Thyroid gland (tissue), 4 donors: Measurements from ENCODE around the gene ZYG11B. TPM values are rescaled to one million over a fixed set of nuclear protein-coding genes. Genes with fewer than 3 reads are reported as not detected.
A peak's percentile ranks its signal among the peaks of the same experiment; 100 is the strongest.
"Not testable (repeated sequence)": the region's sequence is repeated elsewhere in the genome, so short reads cannot be mapped to it uniquely, and the experiment has no call there.

Experiments used
- DNase-seq, 2 donors: peaks; one replicate each; pipeline ENCODE4 v3.0.0-alpha.2; 2019
- H3K27ac ChIP-seq, 3 donors: fragments of 200-600 bp; sonication (generic); 1 replicate in 2 of 3; 2 replicates in 1 of 3; pipeline ENCODE4 v1.5.1; 2016 to 2019; ENCODE audit warnings: mild to moderate bottlenecking in 1 of 3, moderate library complexity in 1 of 3
- H3K27me3 ChIP-seq: fragments of 200-600 bp; sonication (generic); one replicate; pipeline ENCODE4 v1.5.1; 2019
- H3K36me3 ChIP-seq, 2 donors: fragments of 200-600 bp; sonication (generic); one replicate each; pipeline ENCODE4 v1.5.1; 2016 to 2019
- H3K4me1 ChIP-seq, 2 donors: fragments of 200-600 bp; sonication (generic); one replicate each; pipeline ENCODE4 v1.5.1; 2017 to 2019
- H3K4me3 ChIP-seq, 3 donors: fragments of 200-600 bp; sonication (generic); replicated peaks in 1 of 3; 1 replicate in 2 of 3; 2 replicates in 1 of 3; pipeline ENCODE4 v1.5.1; 2016; ENCODE audit warnings: mild to moderate bottlenecking in 1 of 3
- H3K9me3 ChIP-seq: fragments of 200-600 bp; sonication (generic); one replicate; pipeline ENCODE4 v1.5.1; 2017
- CTCF ChIP-seq, 6 experiments: fragments of 200-600 bp in 3 of 6; fragments of 450-650 bp in 3 of 6; sonication (generic) in 3 of 6; IDR thresholded peaks; one replicate each; pipeline ENCODE4 v1.5.1; 2016 to 2019; ENCODE audit warnings: antibody characterized with exemption in 6 of 6, mild to moderate bottlenecking in 2 of 6, inconsistent platforms in 1 of 6, moderate library complexity in 1 of 6
- POLR2A ChIP-seq, 2 donors: fragments of 450-650 bp; IDR thresholded peaks; one replicate each; pipeline ENCODE4 v1.6.1; 2017; ENCODE audit warnings: antibody characterized with exemption in 2 of 2, mild to moderate bottlenecking in 2 of 2, moderate library complexity in 1 of 2
- WGBS, 2 donors: methylation state at CpG; one replicate each; pipeline ENCODE4 v1.1.5; 2017; 5-methylcytosine and 5-hydroxymethylcytosine counted together
- intact Hi-C: fragments of 100-400 bp; cut with DNase I; formaldehyde crosslinking; loops from one replicate; pipeline ENCODE4 v1.15.1; 2023
- total RNA-seq, 4 donors: library from RNA; depleted of rRNA; stranded (reverse); fragments of >200 nt; gene quantifications; one replicate each; pipeline ENCODE4 v1.2.3, GENCODE V29; 2016

ZYG11B gene
- total RNA-seq, 4 donors from 2014 or later, result 64.8 to 88.2 (median 82.2) TPM

GRCh38 chr1:52798331-52798730, 72.1 kb downstream of the ZYG11B start:
- intact Hi-C loops, result no loop called here
- H3K27ac ChIP-seq, result no peak overlapping the region
- DNase-seq, result no peak
- H3K27me3 ChIP-seq, result no peaks in the 10 kb centered on the region
- H3K4me3 ChIP-seq, result no peak overlapping the region
- no peak for TF ChIP-seq POLR2A (IDR thresholded peaks at IDR 0.05)
- no peak for TF ChIP-seq CTCF (IDR thresholded peaks at IDR 0.05)
- no peaks in the 10 kb centered on the region for H3K9me3 ChIP-seq
- no peaks in the 10 kb centered on the region for H3K4me1 ChIP-seq
- 97 to 98% methylated on average over 3 of the region's 3 CpGs for WGBS, 2 donors
- peaks cover 7 to 16% of the 10 kb centered on the region in 2 donors for H3K36me3 ChIP-seq

GRCh38 chr1:52801011-52801410, 74.8 kb downstream of the ZYG11B start:
- no peak for DNase-seq
- Histone ChIP-seq H3K27me3 (no peaks in the 10 kb centered on the region), H3K4me1 (no peaks in the 10 kb centered on the region), H3K36me3 (peaks cover 18 to 24% of the 10 kb centered on the region in 2 donors), H3K27ac (no peak overlapping the region), H3K9me3 (no peaks in the 10 kb centered on the region), H3K4me3 (no peak overlapping the region)
- TF ChIP-seq CTCF (IDR thresholded peaks at IDR 0.05), result no peak
- no peak for TF ChIP-seq POLR2A (IDR thresholded peaks at IDR 0.05)
- intact Hi-C loops, result no loop called here

- H3K4me1 ChIP-seq, H3K4me3 ChIP-seq, H3K27me3 ChIP-seq, DNase-seq, intact Hi-C loops, H3K9me3 ChIP-seq, H3K27ac ChIP-seq: not testable (repeated sequence)
- WGBS, 2 donors, result 96 to 97% methylated on average over 3 of the region's 3 CpGs
- H3K36me3 ChIP-seq, result peaks cover 13 to 17% of the 10 kb centered on the region in 2 donors
Observed at GRCh38 chr1:52804083-52804482, 77.8 kb downstream of the ZYG11B start.

- peak; percentile 39 to 59 for DNase-seq
- H3K36me3 ChIP-seq, result peaks cover 11 to 27% of the 10 kb centered on the region in 2 donors
- intact Hi-C loops, result no loop called here
- peaks cover 10 to 21% of the 10 kb centered on the region in 2 donors for H3K4me1 ChIP-seq
- 35 to 49% methylated on average over 2 of the region's 2 CpGs for WGBS, 2 donors
- H3K27me3 ChIP-seq, result no peaks in the 10 kb centered on the region
- TF ChIP-seq CTCF (IDR thresholded peaks at IDR 0.05) (no peak), POLR2A (IDR thresholded peaks at IDR 0.05) (no peak)
- H3K27ac ChIP-seq, result peak overlapping the region in 2 of 3 donors; percentile 39 to 76
- H3K4me3 ChIP-seq, result no peak overlapping the region
- H3K9me3 ChIP-seq, result no peaks in the 10 kb centered on the region
Observed at GRCh38 chr1:52814465-52814864, 88.2 kb downstream of the ZYG11B start.

- WGBS, 2 donors, result 95 to 99% methylated on average over 5 of the region's 5 CpGs
- H3K27ac ChIP-seq, intact Hi-C loops, H3K4me3 ChIP-seq, DNase-seq, H3K4me1 ChIP-seq, H3K27me3 ChIP-seq, H3K9me3 ChIP-seq: not testable (repeated sequence)
- H3K36me3 ChIP-seq, result peaks cover 27 to 31% of the 10 kb centered on the region in 2 donors
Observed at GRCh38 chr1:52820830-52821229, 94.6 kb downstream of the ZYG11B start.

- Histone ChIP-seq H3K4me1 (no peaks in the 10 kb centered on the region), H3K9me3 (no peaks in the 10 kb centered on the region), H3K4me3 (no peak overlapping the region), H3K36me3 (peaks cover 13 to 16% of the 10 kb centered on the region in 2 donors), H3K27me3 (no peaks in the 10 kb centered on the region), H3K27ac (no peak overlapping the region)
- intact Hi-C loops, result no loop called here
- TF ChIP-seq POLR2A (IDR thresholded peaks at IDR 0.05) (no peak), CTCF (IDR thresholded peaks at IDR 0.05) (no peak)
- WGBS, 2 donors, result 58 to 61% methylated on average over 1 of the region's 1 CpG
- no peak for DNase-seq
Observed at GRCh38 chr1:52825868-52826267, 99.6 kb downstream of the ZYG11B start.
